HG02870 (cell line): Measurements from ENCODE around the gene TMEM273.

Experiments
- ATAC-seq: cut with Tn5 transposase; IDR thresholded peaks from one replicate; pipeline ENCODE4 v1.9.1; 2021; ENCODE audit warnings: mild to moderate bottlenecking, moderate library complexity; ENCODE audit not compliant: unreplicated experiment

The TMEM273 gene, protein sequence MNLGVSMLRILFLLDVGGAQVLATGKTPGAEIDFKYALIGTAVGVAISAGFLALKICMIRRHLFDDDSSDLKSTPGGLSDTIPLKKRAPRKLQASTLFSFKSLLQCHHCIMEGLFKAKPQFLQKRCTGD

DNA sequence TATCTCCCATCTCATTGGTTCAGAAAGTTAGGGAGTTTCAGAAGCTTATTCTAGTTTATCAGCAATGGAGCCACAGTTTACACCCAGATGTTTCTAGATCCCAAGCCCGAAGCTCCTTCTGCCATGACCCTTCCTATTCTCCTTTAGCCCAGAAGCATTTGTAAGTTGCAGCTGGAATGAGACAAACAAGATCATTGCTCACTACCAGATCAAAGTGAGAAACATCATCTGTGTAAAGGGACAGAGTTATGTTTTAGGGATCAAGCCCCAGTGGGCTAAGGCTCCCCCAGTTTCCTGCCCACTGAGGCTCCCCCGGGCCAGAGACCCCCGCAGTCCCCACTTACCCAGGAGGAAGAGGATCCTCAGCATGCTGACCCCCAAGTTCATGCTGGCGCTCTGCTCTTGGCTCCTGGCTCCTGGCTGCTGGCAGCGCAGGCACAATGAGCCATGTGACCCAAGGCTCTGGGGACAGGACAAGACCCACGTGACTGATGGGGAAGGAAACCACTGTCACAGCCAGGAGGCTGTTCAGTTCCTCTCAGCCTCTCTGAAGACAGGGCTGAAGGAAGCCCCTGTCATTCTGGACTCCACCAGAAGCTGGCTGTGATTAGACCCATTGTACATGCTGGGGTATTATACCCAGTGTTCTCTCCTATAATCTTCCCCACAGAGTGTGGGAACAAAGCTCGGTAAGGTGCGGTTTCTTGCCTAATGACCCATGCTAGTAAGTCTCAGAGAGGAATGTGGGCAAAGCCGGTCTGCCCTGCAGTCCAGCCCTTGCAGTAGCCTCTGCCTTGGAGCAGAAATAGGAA is at the start of gene TMEM273:
TMEM273 (minus strand) TSS at position 442 of the 812 bp plus-strand sequence; CDS start at position 387, 55 bp downstream.
- ATAC-seq: peak; percentile 47

DNA sequence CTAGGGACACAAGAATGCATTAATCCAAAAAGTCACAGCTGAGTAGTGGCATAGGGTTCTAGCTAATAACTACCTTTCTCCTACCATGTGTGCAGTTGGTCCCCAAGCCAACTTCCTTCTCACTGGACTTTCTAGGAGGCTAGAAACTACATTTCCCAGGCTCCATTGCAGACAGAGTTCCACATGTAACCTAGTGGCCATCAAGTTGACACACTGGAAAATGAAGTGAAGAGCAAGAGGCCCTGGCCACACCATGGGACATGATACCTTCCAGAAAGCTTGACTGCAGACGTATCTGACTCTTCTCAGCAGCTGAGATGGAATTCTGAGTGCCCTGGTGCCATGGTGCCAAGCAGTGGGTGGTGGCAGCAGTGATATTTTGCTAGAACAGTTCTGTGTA is 49.8 kb upstream of the TMEM273 start:
- no peak for ATAC-seq

DNA sequence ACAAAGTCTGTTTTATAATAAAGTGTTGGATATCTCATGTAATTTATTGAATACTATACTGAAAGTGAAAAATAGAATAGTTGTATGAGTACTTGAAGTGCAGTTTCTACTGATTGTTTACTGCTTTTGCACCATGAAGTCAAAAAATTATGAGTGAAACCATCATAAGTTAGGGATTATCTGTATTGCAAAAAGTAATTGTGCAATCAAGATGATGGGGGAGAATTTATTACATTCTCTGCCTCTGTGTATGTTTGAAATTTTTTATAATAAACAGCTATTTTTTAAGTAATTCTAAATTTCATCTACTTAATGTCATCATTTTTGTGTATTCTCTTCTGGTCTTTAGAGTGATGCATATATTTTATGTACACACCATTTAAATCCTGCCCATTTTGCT is 47.2 kb upstream of the TMEM273 start:
- no peak for ATAC-seq

GRCh38 chr10:49231086-49231820 is 43.1 kb upstream of the TMEM273 start:
- ATAC-seq: no peak

GRCh38 chr10:49230004-49230403 is 41.8 kb upstream of the TMEM273 start:
- no peak for ATAC-seq

- no peak for ATAC-seq
These were observed 40.5 kb upstream of the TMEM273 start for GRCh38 chr10:49228677-49229076.

DNA sequence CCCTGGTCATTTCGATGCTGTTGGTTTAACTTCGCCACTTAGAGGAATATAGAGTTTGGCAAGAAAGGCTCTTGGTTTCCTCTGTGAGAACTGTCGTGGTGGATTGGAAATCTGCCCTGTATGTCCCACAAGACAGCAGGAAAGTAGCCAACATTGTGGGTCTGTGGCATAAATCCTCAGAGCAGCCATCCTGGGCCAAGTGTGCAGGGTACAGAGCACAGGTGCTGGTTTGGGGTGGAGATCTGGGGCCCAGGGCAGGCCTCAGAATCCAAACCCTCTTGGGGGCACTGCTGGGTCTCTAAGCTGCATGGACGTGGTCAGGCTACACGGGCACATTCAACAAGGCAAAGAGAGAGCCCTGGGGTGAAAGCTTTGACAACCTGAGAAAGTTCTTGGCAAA is 39.2 kb upstream of the TMEM273 start:
- ATAC-seq: no peak

GRCh38 chr10:49226594-49226993 is 38.4 kb upstream of the TMEM273 start:
- no peak for ATAC-seq

DNA sequence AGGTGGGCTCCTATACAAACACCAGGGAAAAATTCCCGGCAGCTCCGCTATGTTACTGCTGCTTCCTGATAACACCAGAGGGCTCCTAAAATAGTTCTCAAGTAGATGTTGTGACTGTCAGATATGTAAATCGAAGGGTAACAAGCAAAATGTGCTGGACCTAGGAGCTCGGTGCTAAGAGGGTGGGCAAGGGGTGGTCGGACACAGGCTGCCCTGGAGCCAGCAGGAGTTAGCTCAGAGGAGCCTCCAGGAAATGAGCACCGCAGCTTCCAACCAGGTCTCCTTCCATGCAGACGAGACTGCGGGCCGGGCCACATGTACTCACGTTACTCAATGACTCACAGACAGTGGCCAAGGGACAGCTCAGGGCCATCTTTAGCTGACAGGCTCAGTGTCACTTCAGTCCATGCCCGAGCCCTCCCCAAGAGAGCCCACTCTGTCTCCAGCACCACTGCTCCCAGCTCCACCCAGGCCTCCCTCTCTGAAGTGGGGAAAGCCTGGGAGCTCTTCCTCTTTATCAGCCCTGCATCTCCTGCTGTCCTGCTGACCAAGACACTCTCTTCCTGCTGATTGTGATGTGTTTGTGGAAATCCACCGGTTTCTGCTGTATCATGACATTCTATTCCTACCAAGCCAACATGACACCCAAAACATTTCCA is 37.2 kb upstream of the TMEM273 start:
- ATAC-seq: no peak

GRCh38 chr10:49223205-49223604 is 35.0 kb upstream of the TMEM273 start:
- no peak for ATAC-seq

DNA sequence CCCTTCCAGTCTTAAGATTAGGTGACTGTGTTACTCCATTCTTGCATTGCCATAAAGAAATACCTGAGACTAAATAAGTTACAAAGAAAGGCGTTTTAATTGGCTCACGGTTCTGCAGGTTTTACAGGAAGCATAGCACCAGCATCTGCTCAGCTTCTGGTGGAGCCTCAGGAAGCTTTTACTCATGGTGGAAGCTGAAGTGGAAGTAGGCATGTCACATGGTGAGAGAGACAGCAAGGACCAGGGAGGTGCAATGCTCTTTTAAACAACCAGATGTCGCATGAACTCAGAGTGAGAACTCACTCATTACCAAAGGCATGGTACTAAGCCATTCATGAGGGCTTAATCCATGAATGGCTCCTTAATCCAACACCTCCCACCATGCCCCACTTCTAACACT is 34.0 kb upstream of the TMEM273 start:
- ATAC-seq: no peak

DNA sequence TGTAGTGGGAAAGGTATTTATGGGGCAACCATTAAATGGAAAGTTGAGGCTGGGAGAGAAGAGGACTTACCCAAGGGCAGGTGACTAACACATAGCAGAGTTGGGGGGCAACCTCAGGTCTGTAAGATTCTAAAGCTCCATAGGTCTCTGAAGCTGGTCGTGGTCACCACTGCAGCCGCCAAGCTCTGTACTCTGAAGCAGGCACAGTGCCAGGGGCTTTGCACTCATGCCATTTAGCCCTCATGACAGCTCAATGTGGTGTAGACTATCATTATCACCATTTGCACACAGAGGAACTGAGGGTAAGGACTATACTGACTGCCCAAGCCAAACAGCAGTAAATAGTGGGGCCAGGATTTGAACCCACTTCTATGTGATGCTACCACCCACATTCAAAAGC is 32.5 kb upstream of the TMEM273 start:
- ATAC-seq: no peak

DNA sequence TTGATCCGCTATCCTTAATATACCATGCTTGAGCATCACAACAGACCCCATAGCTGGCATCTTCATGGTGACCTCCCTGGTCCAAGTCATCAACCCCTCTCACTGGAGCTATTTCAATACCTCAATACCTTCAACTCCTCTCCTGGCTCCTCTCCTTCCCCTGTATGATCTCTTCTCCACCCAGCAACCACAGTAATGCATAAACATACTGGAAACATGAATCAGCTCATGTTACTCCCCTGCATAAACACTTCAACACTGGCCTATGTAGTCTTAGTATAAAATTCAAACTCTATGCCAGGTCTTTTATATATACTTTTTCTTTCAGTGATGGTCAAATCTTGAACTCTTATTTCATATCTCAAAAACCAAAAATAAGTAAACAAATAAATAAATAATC is 31.8 kb upstream of the TMEM273 start:
- no peak for ATAC-seq

DNA sequence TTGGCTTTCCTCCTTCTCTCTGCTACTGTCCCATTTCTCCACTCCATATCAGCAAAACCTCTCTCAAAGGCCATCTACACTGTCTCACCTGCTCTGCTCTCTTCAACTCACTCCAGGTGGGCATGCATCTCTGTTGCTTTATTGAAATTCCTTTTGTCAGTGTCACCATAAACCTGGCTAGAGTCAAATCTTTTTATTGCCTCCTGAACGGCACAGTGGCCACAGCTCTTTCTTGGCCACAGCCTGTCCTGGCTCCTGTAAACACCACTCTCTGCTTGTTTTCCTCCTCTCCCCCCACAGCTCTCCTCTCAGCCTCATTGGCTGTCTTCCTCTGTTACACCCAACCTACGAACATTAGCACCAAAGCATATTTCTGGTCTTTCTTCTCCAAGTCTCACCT is 31.1 kb upstream of the TMEM273 start:
- ATAC-seq: no peak

DNA sequence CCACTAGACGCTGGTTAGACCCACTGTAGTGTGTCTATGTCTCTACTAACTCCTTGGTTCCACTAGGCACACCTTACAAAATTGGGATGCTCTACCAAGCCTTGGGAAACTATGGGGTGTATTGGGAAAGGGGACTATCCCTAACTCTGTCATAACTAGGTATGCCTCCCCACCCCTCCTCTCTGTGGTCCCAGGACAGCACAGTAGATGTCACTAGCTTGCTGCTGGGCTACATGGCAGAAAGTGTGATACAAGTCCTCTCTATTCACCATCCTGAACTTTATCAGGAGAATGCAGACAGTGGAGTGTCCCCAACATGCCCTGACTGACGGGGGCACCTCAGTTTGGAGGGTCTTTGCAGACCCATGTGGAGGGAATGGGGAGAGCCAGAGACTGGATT is 30.3 kb upstream of the TMEM273 start:
- ATAC-seq: no peak

GRCh38 chr10:49217645-49218044 is 29.5 kb upstream of the TMEM273 start:
- ATAC-seq: no peak

GRCh38 chr10:49213211-49213610 is 25.0 kb upstream of the TMEM273 start:
- no peak for ATAC-seq

DNA sequence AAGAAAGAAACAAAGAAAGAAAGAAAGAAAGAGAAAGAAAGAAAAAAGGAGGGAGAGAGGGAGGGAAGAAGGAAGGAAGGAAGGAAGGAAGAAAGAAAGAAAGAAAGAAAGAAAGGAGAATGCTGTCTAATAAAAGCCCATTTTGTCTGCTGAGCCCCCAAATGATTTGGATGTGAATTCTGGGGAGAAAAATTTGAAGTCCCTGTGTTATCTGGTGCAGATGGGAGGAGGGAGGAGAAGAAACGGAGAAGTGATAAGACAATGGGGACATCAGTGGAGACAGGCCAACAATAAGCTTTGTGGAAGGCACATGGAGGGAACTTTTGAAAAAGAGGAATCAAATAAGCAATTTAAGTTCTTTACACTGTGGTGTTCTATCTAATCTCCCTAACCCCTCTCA is 24.6 kb upstream of the TMEM273 start:
- no peak for ATAC-seq

DNA sequence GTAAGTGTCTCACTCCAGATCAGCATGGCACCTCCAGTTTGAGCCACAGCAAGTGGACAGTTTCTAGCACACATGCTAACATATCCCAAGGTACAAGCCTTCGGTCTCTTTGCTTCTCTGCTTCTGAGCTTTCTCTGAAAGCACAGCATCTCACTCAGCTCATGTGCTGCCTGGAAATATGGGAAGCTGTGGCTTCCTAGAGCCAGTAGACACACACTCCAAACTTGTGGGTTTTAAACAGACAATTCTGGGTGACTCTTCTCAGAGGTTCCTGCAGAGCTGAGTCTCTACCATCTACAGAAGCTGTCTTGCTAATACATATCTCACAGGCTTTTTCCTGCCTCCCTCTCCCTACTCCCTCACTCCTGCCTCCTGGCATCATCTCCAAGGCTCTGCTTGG is 23.9 kb upstream of the TMEM273 start:
- ATAC-seq: no peak

DNA sequence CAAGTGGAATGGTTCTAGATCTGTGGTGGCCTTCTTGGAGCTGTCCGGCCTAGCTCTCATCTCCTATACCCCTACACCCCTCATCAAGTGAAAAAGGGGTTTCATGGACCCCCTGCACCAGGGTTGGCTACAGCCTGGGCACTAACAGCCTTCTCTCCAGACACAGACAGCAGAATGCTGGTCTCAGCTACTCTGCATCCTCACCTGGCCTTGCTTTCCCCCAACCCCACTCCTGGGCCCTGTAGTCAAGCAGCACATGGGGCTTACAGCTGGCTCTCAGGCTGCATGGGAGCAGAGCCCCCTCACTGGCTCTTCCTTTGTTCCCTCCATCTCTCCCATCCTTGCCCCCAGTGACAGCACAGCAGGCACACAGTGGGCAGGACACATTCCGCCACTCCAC is 20.8 kb upstream of the TMEM273 start:
- no peak for ATAC-seq

- ATAC-seq: no peak
These were observed 19.8 kb upstream of the TMEM273 start for GRCh38 chr10:49207936-49208487.
